Transverse colon (tissue), 3 donors: ENCODE measurements around the gene SS18.

ENCODE experiments used
- CTCF ChIP-seq, 5 experiments: fragments of 200-600 bp in 3 of 5; fragments of 450-650 bp in 2 of 5; sonication (generic) in 3 of 5; IDR thresholded peaks; 1 replicate in 2 of 5; 2 replicates in 3 of 5; pipeline ENCODE4 v1.5.1; 2016 to 2017; ENCODE audit warnings: antibody characterized with exemption in 5 of 5, inconsistent platforms in 3 of 5, mild to moderate bottlenecking in 2 of 5, moderate library complexity in 1 of 5
- POLR2A ChIP-seq: fragments of 450-650 bp; IDR thresholded peaks from one replicate; pipeline ENCODE4 v1.6.1; 2016; ENCODE audit warnings: antibody characterized with exemption, mild to moderate bottlenecking, moderate library complexity

- no peak for TF ChIP-seq CTCF (IDR thresholded peaks at IDR 0.05)
- no peak for TF ChIP-seq POLR2A
Observed at GRCh38 chr18:26133652-26134051, 43.2 kb upstream of the SS18 start, which contains the start of gene PSMA8.
